A673 (cell line): ENCODE measurements around the gene ABCC11. TPM values are rescaled to one million over a fixed set of nuclear protein-coding genes. Genes with fewer than 3 reads are reported as not detected.
"Not testable (repeated sequence)": the region's sequence is repeated elsewhere in the genome, so short reads cannot be mapped to it uniquely, and the experiment has no call there.

ENCODE experiments used
- BruUV-seq: library from RNA; stranded (reverse); fragments of 400-500 nt; replicated peaks from 2 replicates; lab custom pipeline; 2021; lab: Mats Ljungman, UMichigan
- CTCF ChIA-PET: fragments of 300-600 bp; sonication (Branson Sonifier 250); formaldehyde crosslinking; loops from one replicate; lab custom pipeline; 2022; ENCODE audit warnings: antibody characterized with exemption; lab: Charles Lee
- POLR2A ChIA-PET: fragments of 300-600 bp; sonication (Branson Sonifier 250); formaldehyde crosslinking; loops from one replicate; lab custom pipeline; 2022; ENCODE audit warnings: antibody characterized with exemption; ENCODE audit not compliant: low non-redundant PET; lab: Charles Lee
- DNase-seq: peaks from one replicate; pipeline ENCODE4 v3.0.0-alpha.2; 2015; ENCODE audit warnings: low spot score
- H3K27ac ChIP-seq: fragments of 200-600 bp; sonication (generic); 2 replicates; pipeline ENCODE4 v1.5.1; 2016; ENCODE audit warnings: mixed run types, low read depth, mild to moderate bottlenecking, mixed read lengths, antibody characterized with exemption, low read length; ENCODE audit not compliant: poor library complexity, severe bottlenecking
- H3K27me3 ChIP-seq: fragments of 200-600 bp; sonication (generic); replicated peaks from 2 replicates; pipeline ENCODE4 v1.6.1; 2017; ENCODE audit warnings: mixed run types, low read depth, mild to moderate bottlenecking, mixed read lengths, antibody characterized with exemption, low read length; ENCODE audit not compliant: insufficient read depth, poor library complexity
- H3K36me3 ChIP-seq: fragments of 200-600 bp; sonication (generic); 2 replicates; pipeline ENCODE4 v1.6.1; 2016; ENCODE audit warnings: mixed run types, mild to moderate bottlenecking, mixed read lengths, antibody characterized with exemption, low read length; ENCODE audit not compliant: insufficient read depth, poor library complexity, severe bottlenecking
- H3K4me1 ChIP-seq: fragments of 200-600 bp; sonication (generic); 2 replicates; pipeline ENCODE4 v1.6.1; 2017; ENCODE audit warnings: mixed run types, mild to moderate bottlenecking, mixed read lengths, antibody characterized with exemption, low read length; ENCODE audit not compliant: insufficient read depth, poor library complexity, severe bottlenecking
- H3K4me3 ChIP-seq: fragments of 200-600 bp; sonication (generic); 2 replicates; pipeline ENCODE4 v1.5.1; 2016; ENCODE audit warnings: low read depth, mixed run types, mild to moderate bottlenecking, mixed read lengths, low read length; ENCODE audit not compliant: poor library complexity, severe bottlenecking
- H3K9me3 ChIP-seq: fragments of 200-600 bp; sonication (generic); 2 replicates; pipeline ENCODE4 v1.6.1; 2016; ENCODE audit warnings: mixed run types, low read depth, mild to moderate bottlenecking, mixed read lengths, antibody characterized with exemption, low read length; ENCODE audit not compliant: poor library complexity, severe bottlenecking
- CTCF ChIP-seq: fragments of 300-800, 200-600 bp; sonication (generic); conservative IDR thresholded peaks from 2 replicates; pipeline ENCODE4 v1.5.1; 2017; ENCODE audit warnings: low read depth, mild to moderate bottlenecking, antibody characterized with exemption, low read length, moderate library complexity, mixed read lengths
- EZH2 ChIP-seq: fragments of 200-600 bp; sonication (generic); IDR thresholded peaks from 2 replicates; pipeline ENCODE4 v1.6.1; 2017; ENCODE audit warnings: borderline replicate concordance, low read depth, mild to moderate bottlenecking, mixed read lengths, antibody characterized with exemption, low read length; ENCODE audit not compliant: poor library complexity, severe bottlenecking
- intact Hi-C: fragments of 100-400 bp; cut with micrococcal nuclease; formaldehyde crosslinking; loops from one replicate; pipeline ENCODE4 v1.10.0; 2022; ENCODE audit not compliant: unreplicated experiment
- total RNA-seq: library from RNA; stranded (reverse); gene quantifications from 2 replicates; pipeline ENCODE4 v1.2.3, GENCODE V29; 2021

ABCC11 gene
- total RNA-seq, 1 experiment from 2014 or later: not detected

- Histone ChIP-seq H3K27ac (peak within 1 kb of the TSS; percentile 89), H3K27me3 (no peaks in the 10 kb centered on the region), H3K36me3 (no peaks in the 10 kb centered on the region), H3K9me3 (no peaks in the 10 kb centered on the region), H3K4me3 (peak within 1 kb of the TSS; percentile 92), H3K4me1 (peaks cover 13% of the 10 kb centered on the region)
- POLR2A ChIA-PET: no interaction called here
- no peak for TF ChIP-seq CTCF
- TF ChIP-seq EZH2: no peak
- CTCF ChIA-PET: no interaction called here
- intact Hi-C loops: no loop called here
- BruUV-seq: no TSS peak
- DNase-seq: peak; percentile 93
Measured at GRCh38 chr16:48244080-48244862, 3.1 kb downstream of the ABCC11 start, which contains the start of gene LONP2. TSS of gene LONP2 (plus strand) at chr16:48244300. CDS start at chr16:48244389, 89 bp downstream.

- DNase-seq, H3K9me3 ChIP-seq, H3K36me3 ChIP-seq, BruUV-seq, CTCF ChIA-PET, H3K4me1 ChIP-seq, H3K4me3 ChIP-seq, POLR2A ChIA-PET, H3K27me3 ChIP-seq, intact Hi-C loops, H3K27ac ChIP-seq: not testable (repeated sequence)
Measured at GRCh38 chr16:48240147-48240546, 7.2 kb downstream of the ABCC11 start.

- BruUV-seq: no TSS peak
- no peak overlapping the region for H3K4me3 ChIP-seq
- no peak for DNase-seq
- H3K27ac ChIP-seq: no peak overlapping the region
- no peaks in the 10 kb centered on the region for H3K36me3 ChIP-seq
- H3K27me3 ChIP-seq: no peaks in the 10 kb centered on the region
- ChIA-PET CTCF (no interaction called here), POLR2A (no interaction called here)
- TF ChIP-seq CTCF (no peak), EZH2 (no peak)
- intact Hi-C loops: no loop called here
- H3K4me1 ChIP-seq: no peaks in the 10 kb centered on the region
- no peaks in the 10 kb centered on the region for H3K9me3 ChIP-seq
Measured at GRCh38 chr16:48236286-48236685, 11.1 kb downstream of the ABCC11 start.
